HG03342 (cell line): ENCODE data around the gene RPS25.
A peak's percentile ranks its signal among the peaks of the same experiment; 100 is the strongest.
"Not testable (repeated sequence)": the region's sequence is repeated elsewhere in the genome, so short reads cannot be mapped to it uniquely, and the experiment has no call there.

Experiments used
- ATAC-seq: cut with Tn5 transposase; IDR thresholded peaks from one replicate; pipeline ENCODE4 v1.9.1; 2021; ENCODE audit warnings: mild to moderate bottlenecking, moderate library complexity; ENCODE audit not compliant: unreplicated experiment

The RPS25 gene

GRCh38 chr11:119016216-119017009, 1.7 kb downstream of the RPS25 start:
- no peak for ATAC-seq

GRCh38 chr11:119015054-119015611, 3.0 kb downstream of the RPS25 start:
- no peak for ATAC-seq

- no peak for ATAC-seq
Measured at GRCh38 chr11:119014209-119014924, 3.8 kb downstream of the RPS25 start.

- no peak for ATAC-seq
Measured at GRCh38 chr11:119012629-119013170, 5.4 kb downstream of the RPS25 start.

- ATAC-seq: no peak
Measured at GRCh38 chr11:119011476-119012053, 6.6 kb downstream of the RPS25 start.

DNA sequence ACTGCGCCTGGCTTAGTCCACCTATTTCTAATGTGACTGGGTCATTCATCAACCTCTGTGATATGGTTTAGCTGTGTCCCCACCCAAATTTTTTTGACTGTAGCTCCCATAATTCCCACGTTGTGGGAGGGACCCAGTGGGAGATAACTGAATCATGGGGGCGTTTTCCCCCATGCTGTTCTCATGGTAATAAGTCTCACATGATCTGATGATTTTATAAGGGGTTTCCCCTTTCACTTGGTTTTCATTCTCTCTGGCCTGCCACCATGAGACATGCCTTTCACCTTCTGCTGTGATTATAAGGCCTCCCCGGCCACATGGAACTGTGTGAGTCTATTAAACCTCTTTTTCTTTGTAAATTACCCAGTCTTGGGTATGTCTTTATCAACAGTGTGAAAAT, 11.5 kb downstream of the RPS25 start:
- no peak for ATAC-seq

DNA sequence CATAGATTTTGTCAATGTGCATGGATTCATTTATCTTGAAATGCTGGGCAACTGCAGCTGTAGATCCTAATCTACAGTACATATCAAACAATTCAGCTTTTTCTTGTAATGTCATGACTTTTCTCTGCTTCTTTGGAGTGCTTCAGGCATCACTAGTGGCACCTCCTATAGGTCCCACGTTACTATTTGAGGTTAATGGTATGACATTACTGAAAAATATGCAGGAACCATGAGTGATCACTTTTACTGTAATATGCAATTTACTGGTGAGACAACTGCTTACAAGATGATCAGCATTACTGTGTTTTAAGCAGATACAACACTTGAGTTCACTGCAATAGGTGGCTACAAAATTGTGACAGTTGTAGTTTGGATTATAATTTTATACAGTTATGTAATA, 17.2 kb downstream of the RPS25 start:
- ATAC-seq: no peak

DNA sequence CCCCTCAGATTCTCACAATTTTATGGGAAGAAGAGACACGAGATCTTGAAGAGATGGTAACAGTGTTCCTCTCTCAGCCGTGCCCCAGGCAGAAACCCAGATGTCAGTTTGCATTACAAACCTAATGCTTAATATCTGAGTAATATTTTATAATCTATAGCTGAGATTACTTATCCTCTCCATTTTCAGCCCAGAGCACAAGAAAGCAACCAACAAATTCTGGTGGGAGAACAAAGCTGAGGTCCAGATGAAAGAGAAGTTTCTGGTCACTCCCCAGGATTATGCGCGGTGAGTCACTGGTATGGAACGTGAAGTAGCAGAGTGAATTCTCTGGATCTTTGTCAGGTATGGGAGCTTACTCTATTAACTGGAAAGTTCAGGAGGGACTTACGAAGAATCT, 19.3 kb downstream of the RPS25 start:
- ATAC-seq: no peak

DNA sequence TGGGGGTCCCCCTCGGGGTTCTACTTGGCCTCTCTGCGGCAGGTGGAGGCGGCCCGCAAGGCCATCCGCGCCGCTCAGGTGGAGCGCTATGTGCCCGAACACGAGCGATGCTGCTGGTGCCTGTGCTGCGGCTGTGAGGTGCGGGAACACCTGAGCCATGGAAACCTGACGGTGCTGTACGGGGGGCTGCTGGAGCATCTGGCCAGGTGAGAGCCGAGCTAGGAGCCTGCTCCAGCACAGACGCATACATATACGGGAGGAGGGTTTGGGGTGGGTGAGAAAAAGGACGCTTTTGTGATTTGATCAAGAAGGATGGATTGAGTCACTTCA, 19.8 kb downstream of the RPS25 start:
- peak; percentile 18 for ATAC-seq

DNA sequence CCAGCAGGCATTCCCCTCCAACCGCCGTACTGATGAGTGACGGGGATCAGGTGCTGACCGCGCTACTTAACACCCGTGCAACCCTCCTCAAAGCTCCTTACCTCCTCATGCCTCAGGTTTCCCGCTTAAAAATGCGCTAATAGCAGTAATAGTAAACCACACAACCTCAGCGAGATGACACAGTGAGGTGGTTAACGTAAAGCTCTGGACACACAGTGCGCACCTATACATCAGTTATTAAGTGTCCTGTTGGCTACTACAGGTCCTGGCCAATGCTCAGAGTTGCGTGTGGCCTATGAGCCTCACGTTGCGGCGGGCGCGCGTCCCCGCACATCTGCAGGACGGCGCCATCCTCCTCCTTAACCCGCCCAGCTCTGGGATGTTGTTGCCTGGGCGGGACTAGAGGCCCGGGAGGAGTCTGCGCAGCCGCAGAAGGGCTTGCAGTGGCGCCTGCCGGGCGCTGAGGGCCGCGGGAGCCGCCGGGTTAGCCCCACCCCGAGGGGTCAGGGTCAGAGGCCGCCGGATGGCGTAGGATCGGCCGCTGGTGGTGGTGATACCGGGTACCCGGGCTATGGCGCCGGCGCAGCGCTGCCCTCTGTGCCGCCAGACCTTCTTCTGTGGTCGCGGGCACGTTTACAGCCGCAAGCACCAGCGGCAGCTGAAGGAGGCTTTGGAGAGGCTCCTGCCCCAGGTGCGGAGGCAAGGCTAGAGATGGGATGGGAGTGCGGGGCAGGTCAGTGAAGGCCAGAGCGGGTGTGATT, 20.3 kb downstream of the RPS25 start, which contains the start of gene CENATAC:
Gene CENATAC, plus strand, starts transcription at position 512 of the 761 bp plus-strand sequence. Its CDS starts 60 bp downstream, at position 572.
- peak; percentile 91 for ATAC-seq

DNA sequence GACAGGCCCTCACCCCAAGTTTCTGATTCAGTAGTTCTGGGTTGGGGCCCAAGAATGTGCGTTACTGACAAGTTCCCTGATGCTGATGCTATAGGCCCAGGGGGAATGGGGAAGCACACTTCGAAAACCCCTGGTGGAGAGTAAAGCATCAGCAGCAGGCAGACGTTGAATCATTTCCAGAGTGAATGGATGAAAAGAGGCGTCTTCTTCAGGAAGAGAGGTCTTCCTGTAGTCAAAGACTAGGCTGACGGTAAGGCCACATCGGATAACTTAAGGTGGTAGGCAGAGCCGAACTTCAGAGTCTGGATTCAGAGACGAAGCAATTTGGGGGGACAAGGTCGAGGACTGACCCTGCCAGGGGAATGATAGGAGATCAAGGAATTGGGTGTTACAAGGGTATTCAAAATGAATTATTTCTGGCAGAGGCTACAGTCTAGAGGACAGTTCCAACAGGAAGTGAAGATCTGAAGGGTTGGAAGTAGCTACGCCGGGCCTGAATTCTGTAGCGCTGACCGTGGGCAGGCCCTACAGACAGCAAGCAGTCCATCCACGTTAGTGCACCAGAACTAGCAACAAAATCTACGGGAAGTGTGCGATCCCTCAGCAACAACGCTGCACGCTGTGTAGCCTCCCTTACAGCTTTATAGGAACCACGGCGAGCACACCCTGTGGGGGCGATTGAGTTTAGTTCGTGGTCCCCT, 21.1 kb downstream of the RPS25 start:
- peak; percentile 48 for ATAC-seq

GRCh38 chr11:118991486-118992038, 26.6 kb downstream of the RPS25 start:
- not testable (repeated sequence) for ATAC-seq

DNA sequence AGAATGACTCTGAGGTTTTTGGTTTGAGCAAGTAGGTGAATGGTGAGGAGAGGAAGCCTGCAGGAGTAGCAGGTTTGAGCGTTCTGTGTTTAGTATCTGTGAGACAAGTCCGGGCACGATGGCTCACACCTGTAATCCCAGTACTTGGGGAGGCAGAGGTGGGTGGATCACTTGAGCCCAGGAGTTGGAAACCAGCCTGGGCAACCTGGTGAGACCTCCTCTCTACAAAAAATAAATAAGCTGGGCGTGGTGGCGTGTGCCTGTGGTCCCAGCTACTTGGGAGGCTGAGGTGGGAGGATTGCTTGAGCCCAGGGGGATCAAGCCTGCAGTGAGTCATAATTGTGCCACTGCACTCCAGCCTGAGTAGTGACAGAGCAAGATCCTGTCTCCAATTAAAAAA, 29.9 kb downstream of the RPS25 start:
- ATAC-seq: no peak

DNA sequence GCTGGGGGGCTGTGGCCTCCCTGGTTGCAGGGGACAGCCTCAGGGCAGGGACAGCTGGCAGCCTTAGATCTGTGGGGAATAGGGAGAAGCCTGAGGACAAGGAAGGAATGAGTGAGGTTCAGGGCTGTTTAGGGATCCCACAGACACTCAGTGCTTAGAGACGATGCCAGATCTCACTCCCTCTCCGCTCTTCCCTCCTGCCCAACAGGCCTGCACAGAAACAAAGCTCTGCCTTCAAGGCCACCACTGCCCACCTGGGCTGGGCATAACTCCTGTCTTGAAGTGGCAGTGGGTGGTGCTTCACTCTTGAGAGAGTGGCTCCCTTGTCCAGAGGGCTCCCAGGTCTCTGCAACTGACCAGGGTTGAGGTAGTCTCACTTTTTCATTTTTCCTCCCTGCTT, 33.3 kb downstream of the RPS25 start:
- no peak for ATAC-seq

GRCh38 chr11:118984337-118984736, 33.8 kb downstream of the RPS25 start:
- ATAC-seq: not testable (repeated sequence)

DNA sequence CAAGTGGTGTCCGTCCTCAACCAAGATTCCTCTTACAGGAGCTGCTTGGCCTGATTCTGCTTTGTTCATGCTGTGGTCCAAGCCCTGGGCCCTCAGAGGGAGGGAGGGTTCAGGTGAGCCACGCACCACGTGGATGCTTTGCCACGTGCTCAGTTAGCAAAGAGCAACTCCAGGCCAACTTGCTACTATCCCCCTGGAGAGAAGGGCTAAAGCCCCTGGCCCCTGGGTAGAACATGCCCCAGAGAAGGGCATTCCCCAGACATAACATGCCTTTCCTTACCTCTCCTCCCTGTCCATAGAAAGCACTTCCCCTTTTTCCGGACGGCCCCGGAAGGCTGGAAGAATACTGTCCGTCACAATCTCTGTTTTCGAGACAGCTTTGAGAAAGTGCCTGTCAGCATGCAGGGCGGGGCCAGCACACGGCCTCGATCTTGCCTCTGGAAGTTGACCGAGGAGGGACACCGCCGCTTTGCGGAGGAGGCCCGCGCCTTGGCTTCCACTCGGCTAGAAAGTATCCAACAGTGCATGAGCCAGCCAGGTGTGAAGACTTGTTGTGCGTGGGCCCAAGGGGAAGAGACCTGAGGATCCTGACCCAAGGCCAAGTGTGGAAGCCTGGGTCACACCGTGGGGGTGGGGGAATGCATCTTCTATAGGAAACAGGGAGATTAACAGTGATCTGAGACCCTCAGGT, 37.8 kb downstream of the RPS25 start:
- ATAC-seq: no peak

DNA sequence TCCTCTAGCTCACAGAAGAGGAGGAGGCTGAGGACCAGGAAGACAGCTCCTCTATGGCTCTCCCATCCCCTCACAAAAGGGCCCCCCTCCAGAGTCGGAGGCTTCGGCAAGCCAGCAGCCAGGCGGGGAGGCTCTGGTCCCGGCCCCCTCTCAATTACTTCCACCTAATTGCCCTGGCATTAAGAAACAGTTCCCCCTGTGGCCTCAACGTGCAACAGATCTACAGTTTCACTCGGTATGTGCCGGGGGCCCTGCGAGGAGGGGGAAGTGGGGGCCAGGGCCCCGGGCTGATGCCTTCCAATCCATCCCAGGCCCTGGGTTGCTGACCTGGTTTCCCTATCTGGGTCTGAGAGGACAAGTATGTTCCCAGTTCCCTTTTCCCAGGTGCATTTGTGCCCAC, 38.7 kb downstream of the RPS25 start:
- ATAC-seq: no peak

- no peak for ATAC-seq
Measured at GRCh38 chr11:118975771-118976709, 42.1 kb downstream of the RPS25 start.
